C4-2B (cell line): Measurements from ENCODE around the gene TGIF2.

Experiments used
- CTCF ChIP-seq: fragments of 450-650 bp; conservative IDR thresholded peaks from 2 replicates; pipeline ENCODE4 v1.5.1; 2017; ENCODE audit warnings: mild to moderate bottlenecking
- ZFX ChIP-seq: fragments of 450-650 bp; IDR thresholded peaks from 2 replicates; pipeline ENCODE4 v1.6.1; 2017

DNA sequence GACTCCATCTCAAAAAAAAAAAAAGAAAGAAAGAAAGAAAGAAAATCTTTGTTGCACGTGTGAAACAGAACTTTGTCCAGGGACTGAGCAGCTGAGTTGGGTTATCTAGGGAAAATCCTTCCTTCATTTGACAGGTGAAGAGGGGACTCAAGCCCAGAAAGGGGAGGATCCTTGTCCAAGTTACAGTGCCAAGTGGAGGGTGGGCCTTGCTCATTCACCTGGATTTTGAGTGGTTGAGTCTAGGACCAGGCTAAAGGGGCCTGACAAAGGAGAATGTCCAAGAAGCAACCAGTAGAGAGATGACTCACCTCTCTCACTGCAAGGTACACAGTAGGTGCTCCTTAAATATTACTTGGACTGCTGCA is 2.7 kb downstream of the TGIF2 start:
- no peak for TF ChIP-seq CTCF
- TF ChIP-seq ZFX: no peak
